HepG2 (cell line): ENCODE results near the gene IQCN. TPM values are rescaled to one million over a fixed set of nuclear protein-coding genes. Genes with fewer than 3 reads are reported as not detected.
A peak's percentile ranks its signal among the peaks of the same experiment; 100 is the strongest.

ENCODE experiments used
- ASH2L ChIP-seq: fragments of 300-600, 200-600 bp; sonication (generic); IDR thresholded peaks from 2 replicates; pipeline ENCODE4 v1.7.0; 2017; ENCODE audit warnings: low read depth, mild to moderate bottlenecking, moderate library complexity, mixed read lengths, low read length; ENCODE audit not compliant: insufficient read length
- GABPA ChIP-seq, 2 experiments: IDR thresholded peaks; 2 replicates each; pipeline ENCODE4 v1.6.1; 2011 to 2016; ENCODE audit warnings: low read depth in 2 of 2, low read length in 1 of 2, missing biosample characterization in 1 of 2, missing genetic modification characterization in 1 of 2
- HNF4G ChIP-seq, 2 experiments: sonication (generic) in 1 of 2; formaldehyde crosslinking in 1 of 2; IDR thresholded peaks; 2 replicates each; pipeline versions ENCODE4 v1.4.0 to v1.6.1; 2011 to 2020; ENCODE audit warnings: borderline replicate concordance in 2 of 2, low read depth in 2 of 2, mild to moderate bottlenecking in 2 of 2, low read length in 1 of 2, missing genetic modification reagents in 1 of 2, moderate library complexity in 1 of 2
- MED1 ChIP-seq: sonication (generic); formaldehyde crosslinking; IDR thresholded peaks from 2 replicates; pipeline ENCODE4 v1.4.0; 2020; ENCODE audit warnings: missing genetic modification reagents
- MEIS2 ChIP-seq: sonication (generic); formaldehyde crosslinking; IDR thresholded peaks from 2 replicates; pipeline ENCODE4 v1.9.0; 2021; ENCODE audit warnings: mild to moderate bottlenecking, missing genetic modification reagents
- NR2C2 ChIP-seq: sonication (generic); formaldehyde crosslinking; IDR thresholded peaks from 2 replicates; pipeline ENCODE4 v1.4.0; 2020; ENCODE audit warnings: missing genetic modification reagents, mild to moderate bottlenecking, moderate library complexity, borderline replicate concordance
- RARA ChIP-seq: IDR thresholded peaks from 2 replicates; pipeline ENCODE4 v1.6.1; 2016; ENCODE audit warnings: missing genetic modification reagents, missing compliant biosample characterization
- SAFB2 ChIP-seq: sonication (generic); formaldehyde crosslinking; IDR thresholded peaks from 2 replicates; pipeline ENCODE4 v1.5.1; 2020; ENCODE audit warnings: missing genetic modification reagents, low read depth, mild to moderate bottlenecking, borderline replicate concordance
- SOX13 ChIP-seq, 3 experiments: fragments of 450-650 bp in 1 of 3; sonication (generic) in 1 of 3; formaldehyde crosslinking in 1 of 3; IDR thresholded peaks in 2 of 3; conservative IDR thresholded peaks in 1 of 3; 2 replicates each; pipeline versions ENCODE4 v1.5.0 to v1.6.1; 2016 to 2020; ENCODE audit warnings: antibody characterized with exemption in 1 of 3, mild to moderate bottlenecking in 1 of 3, missing compliant biosample characterization in 1 of 3, missing genetic modification reagents in 1 of 3, moderate library complexity in 1 of 3
- SRSF1 ChIP-seq: fragments of 200-400 bp; formaldehyde crosslinking; optimal IDR thresholded peaks from 2 replicates; pipeline ENCODE3; 2017; ENCODE audit warnings: mild to moderate bottlenecking, low read depth, low read length, moderate library complexity
- ZFX ChIP-seq: sonication (generic); formaldehyde crosslinking; IDR thresholded peaks from 2 replicates; pipeline ENCODE4 v1.4.0; 2020; ENCODE audit warnings: mild to moderate bottlenecking, low read depth, missing genetic modification reagents, moderate library complexity
- ZNF160 ChIP-seq: sonication (generic); formaldehyde crosslinking; IDR thresholded peaks from 2 replicates; pipeline ENCODE4 v1.8.0; 2022; ENCODE audit warnings: mild to moderate bottlenecking, inconsistent platforms, missing genetic modification reagents
- ZNF749 ChIP-seq: sonication (generic); formaldehyde crosslinking; IDR thresholded peaks from 2 replicates; pipeline ENCODE4 v1.8.0; 2022; ENCODE audit warnings: mild to moderate bottlenecking, missing genetic modification reagents, moderate library complexity, borderline replicate concordance
- ZSCAN20 ChIP-seq: sonication (generic); formaldehyde crosslinking; IDR thresholded peaks from 2 replicates; pipeline ENCODE4 v1.4.0; 2020; ENCODE audit warnings: missing genetic modification reagents, mild to moderate bottlenecking, borderline replicate concordance
- polyA plus RNA-seq, 8 experiments: library from polyadenylated mRNA; depleted of rRNA in 3 of 8; stranded (reverse) in 7 of 8; unstranded in 1 of 8; fragments of >200 nt; fragmentation: Illumina TruSeq in 4 of 8; extraction: Trizol in 4 of 8; gene quantifications; 2 replicates each; pipeline versions ENCODE4 v1.2.1 to v1.2.3, GENCODE V29; 2011 to 2016; ENCODE audit warnings: low read depth in 4 of 8, missing spikeins in 1 of 8, mixed read lengths in 1 of 8; ENCODE audit not compliant: insufficient read depth in 1 of 8
- total RNA-seq, 5 experiments: library from RNA; depleted of rRNA; stranded (reverse); fragments of >200 nt; fragmentation: Illumina TruSeq; extraction: Trizol; gene quantifications; 2 replicates each; pipeline ENCODE4 v1.2.3, GENCODE V29; 2016; ENCODE audit warnings: low read depth in 1 of 5
- TF ChIP-seq, protein P1 (sequence below): sonication (generic); formaldehyde crosslinking; IDR thresholded peaks from 2 replicates; pipeline ENCODE4 v1.4.0; 2020; ENCODE audit warnings: missing genetic modification reagents
- TF ChIP-seq, protein P2 (sequence below): sonication (generic); formaldehyde crosslinking; IDR thresholded peaks from 2 replicates; pipeline ENCODE4 v1.9.0; 2022; ENCODE audit warnings: missing genetic modification reagents, mild to moderate bottlenecking, borderline replicate concordance
- TF ChIP-seq, protein P3 (sequence below): sonication (generic); formaldehyde crosslinking; IDR thresholded peaks from 2 replicates; pipeline ENCODE4 v1.9.0; 2021; ENCODE audit warnings: missing genetic modification reagents, mild to moderate bottlenecking, borderline replicate concordance
- TF ChIP-seq, protein P4 (sequence below): sonication (generic); formaldehyde crosslinking; conservative IDR thresholded peaks from 2 replicates; pipeline ENCODE4 v1.8.0; 2022; ENCODE audit warnings: low read depth, missing genetic modification reagents

Gene IQCN
- total and polyA plus RNA-seq, 2 of the 13 experiments (the other 11 are each of a cell fraction or from before 2014, with no cell fraction given) = 0.04 to 0.18 TPM

DNA sequence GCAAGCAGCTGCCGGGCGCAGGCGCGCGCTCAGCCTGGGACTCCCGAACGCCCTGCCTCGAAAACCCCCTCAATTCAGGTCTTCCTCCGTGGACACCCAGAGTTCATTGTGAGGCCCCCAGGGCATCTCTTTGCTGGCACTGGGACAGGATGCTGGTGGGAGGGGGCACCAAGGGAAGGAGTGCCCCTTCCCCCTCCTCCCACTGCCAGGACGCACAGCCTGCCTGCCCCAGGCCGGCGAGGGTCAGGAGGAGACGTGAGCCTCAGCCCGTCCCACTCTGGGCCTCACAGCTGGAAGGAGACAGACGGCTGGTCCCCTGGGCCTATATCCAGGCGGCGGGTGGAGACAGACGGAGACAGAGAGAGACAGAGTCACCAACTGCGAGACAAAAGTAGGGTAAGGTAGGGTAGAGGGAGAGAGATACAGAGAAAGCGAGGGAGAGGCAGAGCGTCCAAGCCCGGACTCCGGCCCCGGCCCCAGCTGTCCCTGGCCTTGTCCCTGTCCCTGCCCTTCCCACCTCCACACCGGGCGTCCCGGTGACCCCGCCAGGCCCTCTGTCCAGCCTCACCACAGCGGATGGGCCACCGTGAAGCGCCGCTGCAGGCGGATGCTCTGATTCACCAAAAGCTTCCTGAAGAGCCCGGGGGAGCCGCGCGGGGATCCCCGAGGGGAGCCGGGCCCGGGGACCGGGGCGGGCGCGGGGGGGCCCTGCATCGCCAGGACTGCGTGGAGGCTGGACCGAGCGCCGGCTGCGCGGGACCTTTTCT is 48.4 kb downstream of the IQCN start, which contains the start of gene PDE4C (continued):
- TF ChIP-seq, protein P1, sequence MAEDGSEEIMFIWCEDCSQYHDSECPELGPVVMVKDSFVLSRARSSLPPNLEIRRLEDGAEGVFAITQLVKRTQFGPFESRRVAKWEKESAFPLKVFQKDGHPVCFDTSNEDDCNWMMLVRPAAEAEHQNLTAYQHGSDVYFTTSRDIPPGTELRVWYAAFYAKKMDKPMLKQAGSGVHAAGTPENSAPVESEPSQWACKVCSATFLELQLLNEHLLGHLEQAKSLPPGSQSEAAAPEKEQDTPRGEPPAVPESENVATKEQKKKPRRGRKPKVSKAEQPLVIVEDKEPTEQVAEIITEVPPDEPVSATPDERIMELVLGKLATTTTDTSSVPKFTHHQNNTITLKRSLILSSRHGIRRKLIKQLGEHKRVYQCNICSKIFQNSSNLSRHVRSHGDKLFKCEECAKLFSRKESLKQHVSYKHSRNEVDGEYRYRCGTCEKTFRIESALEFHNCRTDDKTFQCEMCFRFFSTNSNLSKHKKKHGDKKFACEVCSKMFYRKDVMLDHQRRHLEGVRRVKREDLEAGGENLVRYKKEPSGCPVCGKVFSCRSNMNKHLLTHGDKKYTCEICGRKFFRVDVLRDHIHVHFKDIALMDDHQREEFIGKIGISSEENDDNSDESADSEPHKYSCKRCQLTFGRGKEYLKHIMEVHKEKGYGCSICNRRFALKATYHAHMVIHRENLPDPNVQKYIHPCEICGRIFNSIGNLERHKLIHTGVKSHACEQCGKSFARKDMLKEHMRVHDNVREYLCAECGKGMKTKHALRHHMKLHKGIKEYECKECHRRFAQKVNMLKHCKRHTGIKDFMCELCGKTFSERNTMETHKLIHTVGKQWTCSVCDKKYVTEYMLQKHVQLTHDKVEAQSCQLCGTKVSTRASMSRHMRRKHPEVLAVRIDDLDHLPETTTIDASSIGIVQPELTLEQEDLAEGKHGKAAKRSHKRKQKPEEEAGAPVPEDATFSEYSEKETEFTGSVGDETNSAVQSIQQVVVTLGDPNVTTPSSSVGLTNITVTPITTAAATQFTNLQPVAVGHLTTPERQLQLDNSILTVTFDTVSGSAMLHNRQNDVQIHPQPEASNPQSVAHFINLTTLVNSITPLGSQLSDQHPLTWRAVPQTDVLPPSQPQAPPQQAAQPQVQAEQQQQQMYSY (CRISPR knock-in tag) = 0 out of 2 replicates have a peak, but pooled peaks have one; percentile 64
- TF ChIP-seq SAFB2 (CRISPR knock-in tag) (no peak), NR2C2 (peak; percentile 35; the same call in 1 of the 2 replicates), MEIS2 (CRISPR knock-in tag) (peak; percentile 35; the same call in 1 of the 2 replicates), RARA (CRISPR knock-in tag) (peak; percentile 60), ZSCAN20 (no peak), SOX13 (IDR thresholded peaks at IDR 0.05) (no peak), SOX13 (CRISPR knock-in tag; conservative IDR thresholded peaks at IDR 0.05 in 1 of 2, IDR thresholded peaks at IDR 0.05 in 1 of 2) (peak in 1 of 2 experiments; percentile 21; a peak in 1 of 4 replicates), SRSF1 (peak; percentile 54), ZNF749 (CRISPR knock-in tag) (no peak), ZFX (CRISPR knock-in tag) (peak; percentile 78), ZNF160 (CRISPR knock-in tag) (no peak), HNF4G (IDR thresholded peaks at IDR 0.05; ENCODE audit: borderline replicate concordance, low read depth, low read length) (no peak), HNF4G (CRISPR knock-in tag; IDR thresholded peaks at IDR 0.05; ENCODE audit: borderline replicate concordance, low read depth) (0 out of 2 replicates have a peak, but pooled peaks have one; percentile 18), MED1 (peak; percentile 42; the same call in 1 of the 2 replicates), GABPA (IDR thresholded peaks at IDR 0.05; ENCODE audit: low read depth, low read length) (no peak), GABPA (CRISPR knock-in tag; IDR thresholded peaks at IDR 0.05; ENCODE audit: low read depth) (no peak), ASH2L (peak; percentile 22)
- TF ChIP-seq, protein P2, sequence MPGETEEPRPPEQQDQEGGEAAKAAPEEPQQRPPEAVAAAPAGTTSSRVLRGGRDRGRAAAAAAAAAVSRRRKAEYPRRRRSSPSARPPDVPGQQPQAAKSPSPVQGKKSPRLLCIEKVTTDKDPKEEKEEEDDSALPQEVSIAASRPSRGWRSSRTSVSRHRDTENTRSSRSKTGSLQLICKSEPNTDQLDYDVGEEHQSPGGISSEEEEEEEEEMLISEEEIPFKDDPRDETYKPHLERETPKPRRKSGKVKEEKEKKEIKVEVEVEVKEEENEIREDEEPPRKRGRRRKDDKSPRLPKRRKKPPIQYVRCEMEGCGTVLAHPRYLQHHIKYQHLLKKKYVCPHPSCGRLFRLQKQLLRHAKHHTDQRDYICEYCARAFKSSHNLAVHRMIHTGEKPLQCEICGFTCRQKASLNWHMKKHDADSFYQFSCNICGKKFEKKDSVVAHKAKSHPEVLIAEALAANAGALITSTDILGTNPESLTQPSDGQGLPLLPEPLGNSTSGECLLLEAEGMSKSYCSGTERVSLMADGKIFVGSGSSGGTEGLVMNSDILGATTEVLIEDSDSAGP (CRISPR knock-in tag) = no peak; the same call in 1 of the 2 replicates
- TF ChIP-seq, protein P3, sequence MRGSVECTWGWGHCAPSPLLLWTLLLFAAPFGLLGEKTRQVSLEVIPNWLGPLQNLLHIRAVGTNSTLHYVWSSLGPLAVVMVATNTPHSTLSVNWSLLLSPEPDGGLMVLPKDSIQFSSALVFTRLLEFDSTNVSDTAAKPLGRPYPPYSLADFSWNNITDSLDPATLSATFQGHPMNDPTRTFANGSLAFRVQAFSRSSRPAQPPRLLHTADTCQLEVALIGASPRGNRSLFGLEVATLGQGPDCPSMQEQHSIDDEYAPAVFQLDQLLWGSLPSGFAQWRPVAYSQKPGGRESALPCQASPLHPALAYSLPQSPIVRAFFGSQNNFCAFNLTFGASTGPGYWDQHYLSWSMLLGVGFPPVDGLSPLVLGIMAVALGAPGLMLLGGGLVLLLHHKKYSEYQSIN (CRISPR knock-in tag) = no peak
- TF ChIP-seq, protein P4, sequence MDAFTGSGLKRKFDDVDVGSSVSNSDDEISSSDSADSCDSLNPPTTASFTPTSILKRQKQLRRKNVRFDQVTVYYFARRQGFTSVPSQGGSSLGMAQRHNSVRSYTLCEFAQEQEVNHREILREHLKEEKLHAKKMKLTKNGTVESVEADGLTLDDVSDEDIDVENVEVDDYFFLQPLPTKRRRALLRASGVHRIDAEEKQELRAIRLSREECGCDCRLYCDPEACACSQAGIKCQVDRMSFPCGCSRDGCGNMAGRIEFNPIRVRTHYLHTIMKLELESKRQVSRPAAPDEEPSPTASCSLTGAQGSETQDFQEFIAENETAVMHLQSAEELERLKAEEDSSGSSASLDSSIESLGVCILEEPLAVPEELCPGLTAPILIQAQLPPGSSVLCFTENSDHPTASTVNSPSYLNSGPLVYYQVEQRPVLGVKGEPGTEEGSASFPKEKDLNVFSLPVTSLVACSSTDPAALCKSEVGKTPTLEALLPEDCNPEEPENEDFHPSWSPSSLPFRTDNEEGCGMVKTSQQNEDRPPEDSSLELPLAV (CRISPR knock-in tag) = no peak
